GM12878 (cell line): ENCODE results near the gene ECI1. TPM values are rescaled to one million over a fixed set of nuclear protein-coding genes. Genes with fewer than 3 reads are reported as not detected.

Experiments used
- ATAC-seq: fragments of 200-7000 bp; cut with Tn5 transposase; 3 replicates; pipeline ENCODE4 v1.9.1; 2020; ENCODE audit warnings: mild to moderate bottlenecking, moderate library complexity
- BruUV-seq: library from RNA; stranded (reverse); fragments of 400-500 nt; replicated peaks from 2 replicates; lab custom pipeline; 2021; lab: Mats Ljungman, UMichigan
- CTCF ChIA-PET: fragments of 300-600 bp; sonication (Branson Sonifier 250); formaldehyde crosslinking; extraction: SDS; loops from one replicate; lab custom pipeline; 2021; ENCODE audit warnings: inconsistent platforms; lab: Yijun Ruan, JAX
- POLR2A ChIA-PET: fragments of 350-600 bp; formaldehyde crosslinking; extraction: SDS; loops from one replicate; lab custom pipeline; 2021; ENCODE audit warnings: inconsistent platforms; lab: Charles Lee
- RAD21 ChIA-PET: fragments of 300-600 bp; sonication (Branson Sonifier 250); formaldehyde crosslinking; loops from one replicate; lab custom pipeline; 2023; ENCODE audit warnings: antibody characterized with exemption; ENCODE audit not compliant: unreplicated experiment; lab: Charles Lee
- SMC1A ChIA-PET: fragments of 300-600 bp; sonication (Branson Sonifier 250); formaldehyde crosslinking; loops from one replicate; lab custom pipeline; 2023; ENCODE audit not compliant: unreplicated experiment, uncharacterized antibody; lab: Charles Lee
- DNase-seq: peaks from one replicate; pipeline ENCODE4 v3.0.0-alpha.2; 2011; ENCODE audit warnings: low read depth, low spot score
- FAIRE-seq: peaks from 3 replicates; lab custom pipeline; 2011; peaks lifted over from hg19 to GRCh38; lab: Jason Lieb, UNC
- H2AFZ ChIP-seq: 2 replicates; pipeline ENCODE4 v1.6.0; 2011; ENCODE audit warnings: low read depth, low read length, control low read depth; ENCODE audit not compliant: control insufficient read depth
- H3K27ac ChIP-seq: 2 replicates; pipeline ENCODE4 v1.5.1; 2011; ENCODE audit warnings: control low read depth; ENCODE audit not compliant: control insufficient read depth, insufficient read depth
- H3K27me3 ChIP-seq, 2 experiments: replicated peaks in 1 of 2; 2 replicates each; pipeline versions ENCODE4 v1.6.0 to v1.6.1; 2011; ENCODE audit warnings: low read length in 1 of 2; ENCODE audit not compliant: control insufficient read depth in 2 of 2, insufficient read depth in 2 of 2
- H3K36me3 ChIP-seq, 2 experiments: 2 replicates each; pipeline ENCODE4 v1.5.1; 2011; ENCODE audit warnings: low read length in 1 of 2; ENCODE audit not compliant: control insufficient read depth in 2 of 2, insufficient read depth in 2 of 2
- H3K4me1 ChIP-seq: 2 replicates; pipeline ENCODE4 v1.6.1; 2011; ENCODE audit warnings: mild to moderate bottlenecking, low read length, moderate library complexity, mixed read lengths; ENCODE audit not compliant: control insufficient read depth, insufficient read depth
- H3K4me2 ChIP-seq: 2 replicates; pipeline ENCODE4 v1.6.0; 2011; ENCODE audit warnings: control low read depth; ENCODE audit not compliant: control insufficient read depth, insufficient read depth
- H3K4me3 ChIP-seq: fragments of 200-600 bp; sonication (generic); 2 replicates; pipeline ENCODE4 v1.5.1; 2016
- H3K79me2 ChIP-seq: 2 replicates; pipeline ENCODE4 v1.6.0; 2011; ENCODE audit warnings: low read length; ENCODE audit not compliant: control insufficient read depth, insufficient read depth
- H3K9ac ChIP-seq: 2 replicates; pipeline ENCODE4 v1.8.0; 2011; ENCODE audit warnings: low read length, control low read depth, mixed read lengths; ENCODE audit not compliant: control insufficient read depth, insufficient read depth
- H3K9me3 ChIP-seq: replicated peaks from 3 replicates; pipeline ENCODE4 v1.5.1; 2011; ENCODE audit warnings: mild to moderate bottlenecking, low read length; ENCODE audit not compliant: control insufficient read depth, insufficient read depth
- H4K20me1 ChIP-seq: 2 replicates; pipeline ENCODE4 v1.6.0; 2011; ENCODE audit not compliant: control insufficient read depth, insufficient read depth
- ATF3 ChIP-seq: IDR thresholded peaks from 2 replicates; pipeline ENCODE4 v1.6.1; 2011; ENCODE audit warnings: low read depth, mild to moderate bottlenecking, low read length, moderate library complexity, borderline replicate concordance; ENCODE audit errors: extremely low read depth
- ATF7 ChIP-seq: fragments of 450-650 bp; IDR thresholded peaks from 2 replicates; pipeline ENCODE4 v1.6.1; 2016; ENCODE audit warnings: low read depth, mild to moderate bottlenecking
- BACH1 ChIP-seq: fragments of 450-650 bp; IDR thresholded peaks from 2 replicates; pipeline ENCODE4 v1.6.1; 2017; ENCODE audit warnings: mild to moderate bottlenecking, borderline replicate concordance
- BCL11A ChIP-seq: IDR thresholded peaks from 2 replicates; pipeline ENCODE4 v1.6.1; 2011; ENCODE audit warnings: low read depth, low read length
- BMI1 ChIP-seq: fragments of 450-650 bp; IDR thresholded peaks from 2 replicates; pipeline ENCODE4 v1.6.1; 2016; ENCODE audit warnings: mild to moderate bottlenecking, moderate library complexity, borderline replicate concordance
- CBX5 ChIP-seq: sonication (generic); IDR thresholded peaks from 2 replicates; pipeline ENCODE4 v1.6.1; 2016; ENCODE audit warnings: low read depth, moderate library complexity, mild to moderate bottlenecking, inconsistent platforms
- CHD1 ChIP-seq: IDR thresholded peaks from 2 replicates; pipeline ENCODE4 v1.6.1; 2012; ENCODE audit warnings: low read depth, low read length, improper control_type of control experiment
- ELK1 ChIP-seq: IDR thresholded peaks from 2 replicates; pipeline ENCODE4 v1.6.1; 2012; ENCODE audit warnings: low read depth, low read length, improper control_type of control experiment
- EZH2 ChIP-seq: IDR thresholded peaks from 2 replicates; pipeline ENCODE4 v1.6.1; 2012; ENCODE audit warnings: low read depth, mild to moderate bottlenecking, control low read depth, inconsistent platforms, low read length, borderline replicate concordance; ENCODE audit not compliant: control insufficient read depth
- MLLT1 ChIP-seq: fragments of 450-650 bp; IDR thresholded peaks from 2 replicates; pipeline ENCODE4 v1.6.1; 2016; ENCODE audit warnings: mild to moderate bottlenecking
- NFIC ChIP-seq: IDR thresholded peaks from 2 replicates; pipeline ENCODE4 v1.6.1; 2012; ENCODE audit warnings: low read depth, mild to moderate bottlenecking, inconsistent platforms, low read length, moderate library complexity
- NR2C1 ChIP-seq: fragments of 450-650 bp; IDR thresholded peaks from 2 replicates; pipeline ENCODE4 v1.6.1; 2017; ENCODE audit warnings: antibody characterized with exemption, mild to moderate bottlenecking, moderate library complexity
- NRF1 ChIP-seq: conservative IDR thresholded peaks from 2 replicates; pipeline ENCODE4 v1.6.1; 2011; ENCODE audit warnings: mild to moderate bottlenecking, low read depth, low read length, improper control_type of control experiment
- PML ChIP-seq: IDR thresholded peaks from 2 replicates; pipeline ENCODE4 v1.6.1; 2012; ENCODE audit warnings: low read length, inconsistent platforms
- SUPT20H ChIP-seq: IDR thresholded peaks from 2 replicates; pipeline ENCODE4 v1.6.1; 2011; ENCODE audit warnings: low read depth, mild to moderate bottlenecking, low read length, moderate library complexity, borderline replicate concordance; ENCODE audit not compliant: control insufficient read depth
- TARDBP ChIP-seq: IDR thresholded peaks from 2 replicates; pipeline ENCODE4 v1.6.1; 2016; ENCODE audit warnings: borderline replicate concordance
- TCF12 ChIP-seq: IDR thresholded peaks from 2 replicates; pipeline ENCODE4 v1.6.1; 2011; ENCODE audit warnings: low read depth, mild to moderate bottlenecking, low read length
- TCF3 ChIP-seq: IDR thresholded peaks from 2 replicates; pipeline ENCODE4 v1.6.1; 2012; ENCODE audit warnings: low read depth, mild to moderate bottlenecking, low read length, borderline replicate concordance; ENCODE audit not compliant: insufficient read depth
- YY1 ChIP-seq: IDR thresholded peaks from 2 replicates; pipeline ENCODE4 v1.6.1; 2011; ENCODE audit warnings: low read depth, mild to moderate bottlenecking, low read length
- ZNF274 ChIP-seq: IDR thresholded peaks from one replicate; pipeline ENCODE4 v1.8.0; 2011; ENCODE audit not compliant: insufficient read length, insufficient read depth
- WGBS: methylation state at CpG from one replicate; pipeline ENCODE4 v1.1.6; 2016; ENCODE audit warnings: low lambda C conversion rate; ENCODE audit not compliant: insufficient replicate concordance, insufficient coverage; ENCODE audit errors: missing lambda C conversion rate; 5-methylcytosine and 5-hydroxymethylcytosine counted together
- in situ Hi-C: fragments of 300-500 bp; cut with MboI; formaldehyde crosslinking; loops from 9 replicates; pipeline ENCODE4 v1.14.3; 2018; ENCODE audit warnings: mixed read lengths
- intact Hi-C: fragments of 100-400 bp; cut with micrococcal nuclease; formaldehyde crosslinking; loops from one replicate; pipeline ENCODE4 v1.14.2; 2022; ENCODE audit not compliant: unreplicated experiment
- polyA plus RNA-seq, 11 experiments: library from polyadenylated mRNA; depleted of rRNA in 4 of 11; unstranded in 6 of 11; stranded (reverse) in 5 of 11; fragments of >200 nt; fragmentation: Nextera tagmentation in 4 of 11; fragmentation: Illumina TruSeq in 1 of 11; extraction: Ambion mirVana in 4 of 11; extraction: Trizol in 1 of 11; gene quantifications; 1 replicate in 1 of 11; 2 replicates in 10 of 11; pipeline versions ENCODE4 v1.2.1 to v1.2.3, GENCODE V29; 2011 to 2016; ENCODE audit warnings: inconsistent platforms in 2 of 11, missing spikeins in 2 of 11, low read depth in 1 of 11
- total RNA-seq, 4 experiments: library from RNA; depleted of rRNA in 3 of 4; stranded (reverse); fragments of >200 nt in 3 of 4; fragmentation: Illumina TruSeq in 1 of 4; extraction: Trizol in 1 of 4; gene quantifications; 2 replicates each; pipeline versions ENCODE4 v1.2.1 to v1.2.3, GENCODE V29; 2013 to 2021

Gene ECI1
- total and polyA plus RNA-seq, 10 of the 15 experiments (the other 5 are each of a cell fraction or from before 2014, with no cell fraction given) = 2.2 to 82.1 (median 24.8) TPM

DNA sequence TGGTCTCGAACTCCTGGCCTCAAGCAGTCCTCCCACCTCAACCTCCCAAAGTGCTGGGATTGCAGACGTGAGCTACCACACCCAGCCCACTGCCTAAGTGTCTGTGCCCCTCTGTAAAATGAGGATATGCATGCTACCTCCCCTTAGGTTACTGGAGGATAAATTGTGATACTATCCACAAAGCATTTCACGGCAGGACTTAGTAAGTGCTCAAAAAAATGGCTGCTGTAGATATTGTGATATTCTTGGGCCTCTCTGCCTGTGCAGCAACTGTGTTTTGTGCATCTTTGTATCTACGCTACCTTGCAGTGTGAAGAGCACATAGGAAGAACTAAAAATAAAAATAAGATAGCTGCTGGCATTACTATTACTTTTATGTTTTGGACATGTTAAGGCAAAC lies 53.1 kb downstream of the ECI1 start:
- Histone ChIP-seq H3K9me3 (no peaks in the 10 kb centered on the region), H3K9ac (no peak overlapping the region), H4K20me1 (no peaks in the 10 kb centered on the region), H3K27ac (no peak overlapping the region), H3K4me1 (no peaks in the 10 kb centered on the region; the same call in 1 of the 2 replicates), H3K79me2 (no peaks in the 10 kb centered on the region), H3K27me3 (peaks cover 12 to 15% of the 10 kb centered on the region in 2 experiments), H2AFZ (no peak overlapping the region), H3K4me3 (no peak overlapping the region), H3K4me2 (no peak overlapping the region), H3K36me3 (no peaks in the 10 kb centered on the region)
- RAD21 ChIA-PET = no interaction called here
- BruUV-seq = no TSS peak
- no peak for TF ChIP-seq SUPT20H
- TF ChIP-seq ELK1 = no peak
- TF ChIP-seq EZH2 = no peak
- TF ChIP-seq PML = no peak
- no peak for TF ChIP-seq YY1
- no peak for TF ChIP-seq MLLT1
- TF ChIP-seq TCF3 = no peak
- TF ChIP-seq NRF1 = no peak
- no peak for TF ChIP-seq TARDBP
- no peak for TF ChIP-seq CHD1
- TF ChIP-seq ZNF274 = no peak
- no peak for TF ChIP-seq BACH1
- TF ChIP-seq ATF3 = no peak
- no peak for TF ChIP-seq CBX5
- no peak for TF ChIP-seq TCF12
- TF ChIP-seq BMI1 = no peak
- TF ChIP-seq NR2C1 = no peak
- no peak for TF ChIP-seq NFIC
- TF ChIP-seq ATF7 = no peak
- no peak for TF ChIP-seq BCL11A
- in situ Hi-C loops (no loop called here), intact Hi-C loops (no loop called here)
- FAIRE-seq (no peak), DNase-seq (no peak), ATAC-seq (no peak)
- POLR2A ChIA-PET = no interaction called here
- CTCF ChIA-PET = no interaction called here
- WGBS = 45% methylated on average over 4 of the region's 4 CpGs
- SMC1A ChIA-PET = interaction anchor here (1.1 kb wide), 1 partner anchor 54 kb away, joined by 4 read pairs; no protein-coding TSS in a partner anchor
